SU-DHL-6 (cell line): ENCODE results near the gene BLNK.

Source experiments
- CTCF ChIP-seq: fragments of 200-600 bp; sonication (generic); IDR thresholded peaks from one replicate; pipeline ENCODE4 v1.5.1; 2017; ENCODE audit warnings: antibody characterized with exemption, mild to moderate bottlenecking, low read length, moderate library complexity; ENCODE audit not compliant: insufficient read depth, poor library complexity, severe bottlenecking
- EZH2phosphoT487 ChIP-seq: fragments of 200-600 bp; sonication (generic), shearing (Covaris generic); conservative IDR thresholded peaks from 2 replicates; pipeline ENCODE4 v1.6.1; 2018; ENCODE audit warnings: mild to moderate bottlenecking, antibody characterized with exemption, low read length, moderate library complexity, mixed read lengths

DNA sequence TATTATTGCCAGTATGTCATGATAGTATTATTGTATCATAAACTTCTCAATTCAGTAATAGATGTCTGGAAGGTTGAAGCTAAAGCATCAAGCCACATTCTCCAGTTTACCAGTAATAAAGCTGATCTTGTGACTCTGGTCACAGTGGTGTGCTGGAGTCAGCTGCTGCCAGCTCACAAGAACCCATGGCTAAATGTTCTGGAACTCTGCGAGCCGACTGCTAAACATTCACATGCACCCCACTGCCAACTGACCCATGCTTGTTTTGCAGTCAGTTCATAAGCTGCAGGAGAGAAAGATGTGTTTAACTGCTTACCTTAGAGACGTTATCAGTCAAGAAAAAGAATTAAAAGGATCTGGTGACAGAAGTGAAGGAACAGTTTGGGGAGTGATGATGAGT, 27.0 kb upstream of the BLNK start:
- TF ChIP-seq CTCF (no peak), EZH2phosphoT487 (no peak)
